SK-N-SH (cell line): ENCODE measurements around the gene SHPK. TPM values are rescaled to one million over a fixed set of nuclear protein-coding genes. Genes with fewer than 3 reads are reported as not detected.
"Not testable (repeated sequence)": the region's sequence is repeated elsewhere in the genome, so short reads cannot be mapped to it uniquely, and the experiment has no call there.

Source experiments
- CTCF ChIA-PET: fragments of 300-600, 350-600 bp; formaldehyde crosslinking; extraction: SDS; loops from one replicate; lab custom pipeline; 2021; lab: Yijun Ruan, JAX
- POLR2A ChIA-PET: fragments of 350-600 bp; sonication (Branson Sonifier 250); formaldehyde crosslinking; extraction: SDS; loops from one replicate; lab custom pipeline; 2020; ENCODE audit warnings: antibody characterized with exemption, inconsistent platforms; lab: Yijun Ruan, JAX
- DNase-seq: peaks from one replicate; pipeline ENCODE4 v3.0.0; 2012
- H2AFZ ChIP-seq: fragments of 200-600 bp; sonication (generic); 2 replicates; pipeline ENCODE4 v1.8.1; 2016; ENCODE audit warnings: antibody characterized with exemption, mild to moderate bottlenecking, low read depth
- H3F3A ChIP-seq: fragments of 200-600 bp; sonication (generic); replicated peaks from 2 replicates; pipeline ENCODE3; 2016; ENCODE audit warnings: antibody characterized with exemption, mild to moderate bottlenecking; ENCODE audit not compliant: insufficient read depth
- H3K27ac ChIP-seq, 2 experiments: fragments of 200-500 bp in 1 of 2; fragments of 200-600 bp in 1 of 2; sonication (Bioruptor generic) in 1 of 2; sonication (generic), shearing (Covaris generic) in 1 of 2; 2 replicates each; pipeline versions ENCODE4 v1.5.1 to v1.6.1; 2014 to 2016; ENCODE audit warnings: low read depth in 2 of 2, inconsistent platforms in 1 of 2, low read length in 1 of 2, mild to moderate bottlenecking in 1 of 2, mixed read lengths in 1 of 2
- H3K27me3 ChIP-seq: fragments of 200-600 bp; sonication (generic), shearing (Covaris generic); 2 replicates; pipeline ENCODE4 v1.6.1; 2016; ENCODE audit warnings: mixed run types; ENCODE audit not compliant: insufficient read depth
- H3K36me3 ChIP-seq, 2 experiments: fragments of 200-500 bp in 1 of 2; fragments of 200-600 bp in 1 of 2; sonication (Bioruptor generic) in 1 of 2; sonication (generic) in 1 of 2; replicated peaks in 1 of 2; 2 replicates each; pipeline versions ENCODE3 to v1.5.1; 2014 to 2016; ENCODE audit warnings: low read length in 1 of 2, mild to moderate bottlenecking in 1 of 2; ENCODE audit not compliant: insufficient read depth in 2 of 2, control insufficient read depth in 1 of 2
- H3K4me1 ChIP-seq, 2 experiments: fragments of 200-500 bp in 1 of 2; fragments of 200-600 bp in 1 of 2; sonication (Bioruptor generic) in 1 of 2; sonication (generic), shearing (Covaris generic) in 1 of 2; 2 replicates each; pipeline versions ENCODE4 v1.5.1 to v1.6.1; 2014 to 2016; ENCODE audit warnings: low read depth in 1 of 2, low read length in 1 of 2, mixed run types in 1 of 2; ENCODE audit not compliant: insufficient read depth in 2 of 2, control insufficient read depth in 1 of 2
- H3K4me2 ChIP-seq: fragments of 200-600 bp; sonication (generic), shearing (Covaris generic); 2 replicates; pipeline ENCODE4 v1.6.1; 2017; ENCODE audit warnings: mixed run types
- H3K4me3 ChIP-seq, 2 experiments: fragments of 200-500 bp in 1 of 2; fragments of 200-600 bp in 1 of 2; sonication (Bioruptor generic) in 1 of 2; sonication (generic), shearing (Covaris generic) in 1 of 2; 2 replicates each; pipeline versions ENCODE4 v1.5.1 to v1.8.1; 2014 to 2016; ENCODE audit warnings: low read depth in 2 of 2, inconsistent platforms in 1 of 2, low read length in 1 of 2, mild to moderate bottlenecking in 1 of 2, mixed read lengths in 1 of 2, moderate library complexity in 1 of 2
- H3K79me2 ChIP-seq: fragments of 200-600 bp; sonication (generic); 2 replicates; pipeline ENCODE4 v1.8.1; 2017; ENCODE audit warnings: mild to moderate bottlenecking; ENCODE audit not compliant: insufficient read depth
- H3K9ac ChIP-seq: fragments of 200-600 bp; sonication (generic); 2 replicates; pipeline ENCODE4 v1.6.1; 2017; ENCODE audit warnings: mixed run types
- H3K9me2 ChIP-seq: fragments of 200-600 bp; sonication (generic); 2 replicates; pipeline ENCODE4 v1.6.1; 2017; ENCODE audit warnings: mixed run types
- H3K9me3 ChIP-seq: fragments of 200-600 bp; sonication (generic); 2 replicates; pipeline ENCODE4 v1.6.1; 2017; ENCODE audit warnings: mixed run types, mild to moderate bottlenecking, moderate library complexity
- H4K20me1 ChIP-seq: fragments of 200-600 bp; sonication (generic); 2 replicates; pipeline ENCODE4 v1.6.1; 2017; ENCODE audit warnings: mild to moderate bottlenecking, mixed run types; ENCODE audit not compliant: insufficient read depth
- CTCF ChIP-seq: fragments of 200-600 bp; sonication (generic); IDR thresholded peaks from 2 replicates; pipeline ENCODE4 v1.6.1; 2017; ENCODE audit warnings: antibody characterized with exemption, mild to moderate bottlenecking, moderate library complexity
- EZH2phosphoT487 ChIP-seq: fragments of 200-600 bp; sonication (generic); IDR thresholded peaks from 2 replicates; pipeline ENCODE4 v1.6.1; 2017; ENCODE audit warnings: low read depth, mixed run types, mild to moderate bottlenecking, antibody characterized with exemption, moderate library complexity, borderline replicate concordance
- FOXM1 ChIP-seq: IDR thresholded peaks from 2 replicates; pipeline ENCODE4 v1.4.0; 2012; ENCODE audit warnings: low read depth, mild to moderate bottlenecking
- NRF1 ChIP-seq: IDR thresholded peaks from 2 replicates; pipeline ENCODE4 v1.6.1; 2012; ENCODE audit warnings: low read depth, mild to moderate bottlenecking, low read length
- RAD21 ChIP-seq: IDR thresholded peaks from 2 replicates; pipeline ENCODE4 v1.6.1; 2012; ENCODE audit warnings: mild to moderate bottlenecking, low read length
- REST ChIP-seq: IDR thresholded peaks from 2 replicates; pipeline ENCODE4 v1.6.1; 2012; ENCODE audit warnings: mild to moderate bottlenecking, low read depth, low read length, moderate library complexity
- SIN3A ChIP-seq: IDR thresholded peaks from 2 replicates; pipeline ENCODE4 v1.6.1; 2012; ENCODE audit warnings: low read depth, mild to moderate bottlenecking, low read length, moderate library complexity, borderline replicate concordance
- SMC3 ChIP-seq: IDR thresholded peaks from 2 replicates; pipeline ENCODE4 v1.6.1; 2012; ENCODE audit warnings: low read depth, low read length, improper control_type of control experiment
- TCF12 ChIP-seq: IDR thresholded peaks from 2 replicates; pipeline ENCODE4 v1.4.0; 2012
- USF1 ChIP-seq: IDR thresholded peaks from 2 replicates; pipeline ENCODE4 v1.4.0; 2012; ENCODE audit warnings: low read depth, borderline replicate concordance
- YY1 ChIP-seq: IDR thresholded peaks from 2 replicates; pipeline ENCODE4 v1.4.0; 2012; ENCODE audit warnings: low read depth, mild to moderate bottlenecking
- WGBS: methylation state at CpG from one replicate; pipeline ENCODE4 v1.1.6; 2017; ENCODE audit warnings: low lambda C conversion rate; 5-methylcytosine and 5-hydroxymethylcytosine counted together
- polyA plus RNA-seq, 3 experiments: library from polyadenylated mRNA; depleted of rRNA; stranded (reverse); fragments of >200 nt; gene quantifications; 2 replicates each; pipeline ENCODE4 v1.2.3, GENCODE V29; 2012

The SHPK gene
- polyA plus RNA-seq, 1 of the 3 experiments (the other 2 are of a cell fraction), result 9.0 TPM

- no peaks in the 10 kb centered on the region for H3K79me2 ChIP-seq
- no peak overlapping the region for H3K4me2 ChIP-seq
- TF ChIP-seq REST (no peak), RAD21 (no peak), CTCF (no peak), EZH2phosphoT487 (no peak)
- CTCF ChIA-PET, result interaction anchor here (1.0 kb wide), 1 partner anchor 535 kb away, joined by 3 read pairs; no protein-coding TSS in a partner anchor
- no peak for DNase-seq
- no peak overlapping the region for H3K27ac ChIP-seq
- no peak overlapping the region for H3K4me3 ChIP-seq
- H3K36me3 ChIP-seq, result peaks cover 0 to 3% of the 10 kb centered on the region in 2 experiments
- H3K4me1 ChIP-seq, result no peaks in the 10 kb centered on the region
- H3F3A ChIP-seq, result no peaks in the 10 kb centered on the region
- no peaks in the 10 kb centered on the region for H3K9me3 ChIP-seq
- H2AFZ ChIP-seq, result no peak overlapping the region
- no peak overlapping the region for H3K9ac ChIP-seq
- H3K27me3 ChIP-seq, result no peaks in the 10 kb centered on the region
- H3K9me2 ChIP-seq, result no peaks in the 10 kb centered on the region
- 92% methylated on average over 8 of the region's 9 CpGs for WGBS
- no peaks in the 10 kb centered on the region for H4K20me1 ChIP-seq
- POLR2A ChIA-PET, result no interaction called here
These were observed 52.6 kb downstream of the SHPK start for GRCh38 chr17:3583456-3583855.

GRCh38 chr17:3582915-3583314, 53.1 kb downstream of the SHPK start:
- no peak overlapping the region for H3K9ac ChIP-seq
- H3K4me1 ChIP-seq, result no peaks in the 10 kb centered on the region
- H3K36me3 ChIP-seq, result peaks cover 0 to 3% of the 10 kb centered on the region in 2 experiments
- DNase-seq, result no peak
- POLR2A ChIA-PET, result no interaction called here
- H3K27ac ChIP-seq, result no peak overlapping the region
- no peak for TF ChIP-seq TCF12
- no peak for TF ChIP-seq SMC3
- no peak for TF ChIP-seq SIN3A
- TF ChIP-seq FOXM1, result no peak
- TF ChIP-seq USF1, result no peak
- TF ChIP-seq NRF1, result no peak
- no peak for TF ChIP-seq REST
- no peak for TF ChIP-seq YY1
- TF ChIP-seq, all 33 proteins: peak for 0
- Histone ChIP-seq H3K4me2 (no peak overlapping the region), H3K79me2 (no peaks in the 10 kb centered on the region), H2AFZ (no peak overlapping the region), H3K9me2 (no peaks in the 10 kb centered on the region), H3F3A (no peaks in the 10 kb centered on the region), H3K27me3 (no peaks in the 10 kb centered on the region), H3K9me3 (no peaks in the 10 kb centered on the region), H4K20me1 (no peaks in the 10 kb centered on the region), H3K4me3 (no peak overlapping the region)
- 92% methylated on average over 9 of the region's 9 CpGs for WGBS
- CTCF ChIA-PET, result no interaction called here

GRCh38 chr17:3578667-3579066, 57.4 kb downstream of the SHPK start:
- H3K27me3 ChIP-seq, POLR2A ChIA-PET, H3K4me1 ChIP-seq, DNase-seq, H3K79me2 ChIP-seq, H3K9ac ChIP-seq, H3K27ac ChIP-seq, H2AFZ ChIP-seq, H3K9me2 ChIP-seq, H3F3A ChIP-seq, H3K4me3 ChIP-seq, H3K4me2 ChIP-seq, H3K36me3 ChIP-seq, H3K9me3 ChIP-seq, CTCF ChIA-PET, H4K20me1 ChIP-seq: not testable (repeated sequence)
- WGBS, result 88% methylated on average over 4 of the region's 4 CpGs
